Prostate gland (tissue), 2 donors: Measurements from ENCODE around the gene B3GAT1. TPM values are rescaled to one million over a fixed set of nuclear protein-coding genes. Genes with fewer than 3 reads are reported as not detected.
A peak's percentile ranks its signal among the peaks of the same experiment; 100 is the strongest.

ENCODE experiments used
- DNase-seq: peaks from one replicate; pipeline ENCODE4 v3.0.0-alpha.2; 2019; ENCODE audit warnings: low spot score
- H3K27ac ChIP-seq, 2 donors: fragments of 200-600 bp; sonication (generic); 2 replicates each; pipeline ENCODE4 v1.5.1; 2017 to 2019
- H3K27me3 ChIP-seq: fragments of 200-600 bp; sonication (generic); replicated peaks from 2 replicates; pipeline ENCODE4 v1.5.1; 2019; ENCODE audit not compliant: insufficient read depth
- H3K36me3 ChIP-seq, 2 donors: fragments of 200-600 bp; sonication (generic); 1 replicate in 1 of 2; 2 replicates in 1 of 2; pipeline versions ENCODE4 v1.5.1 to v1.8.1; 2017 to 2019
- H3K4me1 ChIP-seq: fragments of 200-600 bp; sonication (generic); replicated peaks from 2 replicates; pipeline ENCODE4 v1.5.1; 2019
- H3K4me3 ChIP-seq, 2 donors: fragments of 200-600 bp; sonication (generic); 2 replicates each; pipeline ENCODE4 v1.5.1; 2017 to 2019
- H3K9me3 ChIP-seq: fragments of 200-600 bp; sonication (generic); 2 replicates; pipeline ENCODE4 v1.5.1; 2017
- CTCF ChIP-seq, 4 experiments: fragments of 200-600 bp in 2 of 4; fragments of 450-650 bp in 2 of 4; sonication (generic) in 2 of 4; IDR thresholded peaks; 1 replicate in 3 of 4; 2 replicates in 1 of 4; pipeline ENCODE4 v1.5.1; 2016 to 2019; ENCODE audit warnings: antibody characterized with exemption in 4 of 4, mild to moderate bottlenecking in 2 of 4, moderate library complexity in 2 of 4
- POLR2A ChIP-seq: fragments of 450-650 bp; IDR thresholded peaks from one replicate; pipeline ENCODE4 v1.6.1; 2016; ENCODE audit warnings: antibody characterized with exemption, mild to moderate bottlenecking
- POLR2AphosphoS5 ChIP-seq: sonication (generic); formaldehyde crosslinking; IDR thresholded peaks from one replicate; pipeline ENCODE4 v1.6.1; 2017; ENCODE audit warnings: antibody characterized with exemption
- WGBS: methylation state at CpG from one replicate; pipeline ENCODE4 v1.1.5; 2018; 5-methylcytosine and 5-hydroxymethylcytosine counted together
- intact Hi-C: fragments of 100-400 bp; cut with DNase I; formaldehyde crosslinking; loops from one replicate; pipeline ENCODE4 v1.14.2; 2022
- total RNA-seq, 2 donors: library from RNA; depleted of rRNA; stranded (reverse); fragments of >200 nt; gene quantifications; one replicate each; pipeline ENCODE4 v1.1.0, GENCODE V29; 2016

B3GAT1 gene
- total RNA-seq, 2 donors from 2014 or later = 3.9 to 4.9 TPM

GRCh38 chr11:134399293-134399654, 12.8 kb downstream of the B3GAT1 start:
- no peak for TF ChIP-seq POLR2AphosphoS5
- H3K4me1 ChIP-seq = peaks cover 5% of the 10 kb centered on the region
- H3K4me3 ChIP-seq = no peak overlapping the region
- intact Hi-C loops = no loop called here
- DNase-seq = no peak
- H3K36me3 ChIP-seq = no peaks in the 10 kb centered on the region
- WGBS = 85% methylated on average over 5 of the region's 8 CpGs
- no peak overlapping the region for H3K27ac ChIP-seq
- H3K27me3 ChIP-seq = no peaks in the 10 kb centered on the region
- no peaks in the 10 kb centered on the region for H3K9me3 ChIP-seq

GRCh38 chr11:134398644-134399292, 13.3 kb downstream of the B3GAT1 start:
- peaks cover 5% of the 10 kb centered on the region for H3K4me1 ChIP-seq
- H3K9me3 ChIP-seq = no peaks in the 10 kb centered on the region
- H3K36me3 ChIP-seq = no peaks in the 10 kb centered on the region
- TF ChIP-seq POLR2AphosphoS5 (no peak), POLR2A (no peak)
- no peak overlapping the region for H3K4me3 ChIP-seq
- H3K27me3 ChIP-seq = no peaks in the 10 kb centered on the region
- 74% methylated on average over 13 of the region's 13 CpGs for WGBS
- no peak overlapping the region for H3K27ac ChIP-seq
- DNase-seq = no peak
- intact Hi-C loops = no loop called here

- no peak overlapping the region for H3K27ac ChIP-seq
- DNase-seq = peak; percentile 38
- peaks cover 5% of the 10 kb centered on the region for H3K4me1 ChIP-seq
- no peaks in the 10 kb centered on the region for H3K9me3 ChIP-seq
- no peaks in the 10 kb centered on the region for H3K36me3 ChIP-seq
- intact Hi-C loops = no loop called here
- H3K4me3 ChIP-seq = no peak overlapping the region
- no peaks in the 10 kb centered on the region for H3K27me3 ChIP-seq
- WGBS = 60% methylated on average over 11 of the region's 11 CpGs
- peak; percentile 68 for TF ChIP-seq POLR2AphosphoS5
- no peak for TF ChIP-seq CTCF (IDR thresholded peaks at IDR 0.05)
Measured at GRCh38 chr11:134398079-134398444, 14.0 kb downstream of the B3GAT1 start.

GRCh38 chr11:134397304-134398078, 14.6 kb downstream of the B3GAT1 start:
- TF ChIP-seq CTCF (IDR thresholded peaks at IDR 0.05) = no peak
- TF ChIP-seq POLR2AphosphoS5 = no peak
- TF ChIP-seq POLR2A = no peak
- no peak for DNase-seq

GRCh38 chr11:134395002-134395401, 17.0 kb downstream of the B3GAT1 start:
- peaks cover 5% of the 10 kb centered on the region for H3K4me1 ChIP-seq
- H3K9me3 ChIP-seq = no peaks in the 10 kb centered on the region
- intact Hi-C loops = no loop called here
- TF ChIP-seq POLR2AphosphoS5 (no peak), CTCF (IDR thresholded peaks at IDR 0.05) (no peak), POLR2A (no peak)
- 80% methylated on average over 12 of the region's 12 CpGs for WGBS
- no peaks in the 10 kb centered on the region for H3K36me3 ChIP-seq
- no peak overlapping the region for H3K4me3 ChIP-seq
- no peaks in the 10 kb centered on the region for H3K27me3 ChIP-seq
- no peak for DNase-seq
- H3K27ac ChIP-seq = no peak overlapping the region

More at GRCh38 chr11:134397304-134398078, 14.6 kb downstream of the B3GAT1 start:
- Histone ChIP-seq H3K4me3 (no peak overlapping the region), H3K4me1 (peaks cover 5% of the 10 kb centered on the region), H3K27me3 (no peaks in the 10 kb centered on the region), H3K36me3 (no peaks in the 10 kb centered on the region), H3K27ac (no peak overlapping the region), H3K9me3 (no peaks in the 10 kb centered on the region)
- WGBS = 84% methylated on average over 18 of the region's 18 CpGs
- intact Hi-C loops = no loop called here

- TF ChIP-seq POLR2AphosphoS5 = no peak
- TF ChIP-seq CTCF (IDR thresholded peaks at IDR 0.05) = no peak
- no peak for TF ChIP-seq POLR2A
- no peak overlapping the region for H3K4me3 ChIP-seq
- intact Hi-C loops = no loop called here
Measured at GRCh38 chr11:134394311-134394710, 17.7 kb downstream of the B3GAT1 start.

More at GRCh38 chr11:134394311-134394710, 17.7 kb downstream of the B3GAT1 start:
- Histone ChIP-seq H3K9me3 (no peaks in the 10 kb centered on the region), H3K27ac (no peak overlapping the region), H3K4me1 (peaks cover 5% of the 10 kb centered on the region), H3K27me3 (no peaks in the 10 kb centered on the region), H3K36me3 (no peaks in the 10 kb centered on the region)
- WGBS = 93% methylated on average over 10 of the region's 10 CpGs
- no peak for DNase-seq
